Measurements from ENCODE around the gene FKBP2. TPM values are rescaled to one million over a fixed set of nuclear protein-coding genes. Genes with fewer than 3 reads are reported as not detected.

The FKBP2 gene
- total RNA-seq, 1 donor from 2014 or later: 5.3 TPM

- TF ChIP-seq CTCF (IDR thresholded peaks at IDR 0.05) (no peak), EZH2 (IDR thresholded peaks at IDR 0.05) (no peak), EZH2phosphoT487 (IDR thresholded peaks at IDR 0.05) (no peak)
- H3K4me1 ChIP-seq: peaks cover 6% of the 10 kb centered on the region
- H3K27ac ChIP-seq: no peak overlapping the region
- peak; percentile 39 for DNase-seq (ENCODE audit: low spot score)
- peak overlapping the region; percentile 97 for H3K4me3 ChIP-seq
- Mint-ChIP-seq H3K4me3 (peak overlapping the region; percentile 87), H3K4me1 (peaks cover 20% of the 10 kb centered on the region), H3K36me3 (peaks cover 10% of the 10 kb centered on the region), H3K9me3 (peaks cover 2% of the 10 kb centered on the region), H3K27me3 (ENCODE audit: insufficient read depth, low read depth) (peaks cover 30% of the 10 kb centered on the region), H3K27ac (no peak overlapping the region)
- H3K4me2 ChIP-seq: peak overlapping the region; percentile 74
- H3K79me2 ChIP-seq (ENCODE audit: low read depth): peaks cover 3% of the 10 kb centered on the region
- no peaks in the 10 kb centered on the region for H3K36me3 ChIP-seq
- peaks cover 4% of the 10 kb centered on the region for H3F3A ChIP-seq (ENCODE audit: low read depth)
- no peak overlapping the region for H3K9ac ChIP-seq
- peaks cover 27% of the 10 kb centered on the region for H3K27me3 ChIP-seq
- no peaks in the 10 kb centered on the region for H3K9me3 ChIP-seq (ENCODE audit: low read depth)
- no peak overlapping the region for H2AFZ ChIP-seq (replicated peaks)
- H4K20me1 ChIP-seq (ENCODE audit: low read depth): peaks cover 15% of the 10 kb centered on the region
Observed at GRCh38 chr11:64285885-64286800, 45.2 kb downstream of the FKBP2 start.

GRCh38 chr11:64286801-64287159 is 45.9 kb downstream of the FKBP2 start:
- peaks cover 30% of the 10 kb centered on the region for H3K27me3 Mint-ChIP-seq (ENCODE audit: insufficient read depth, low read depth)
- peaks cover 2% of the 10 kb centered on the region for H3K9me3 Mint-ChIP-seq
- peak overlapping the region; percentile 87 for H3K4me3 Mint-ChIP-seq
- Histone ChIP-seq H3K9ac (no peak overlapping the region), H3K27ac (no peak overlapping the region), H3K36me3 (no peaks in the 10 kb centered on the region), H4K20me1 (ENCODE audit: low read depth) (peaks cover 18% of the 10 kb centered on the region), H3K4me3 (no peak overlapping the region), H3K27me3 (peaks cover 34% of the 10 kb centered on the region), H3K9me3 (ENCODE audit: low read depth) (no peaks in the 10 kb centered on the region), H3F3A (ENCODE audit: low read depth) (peaks cover 4% of the 10 kb centered on the region), H3K79me2 (ENCODE audit: low read depth) (peaks cover 3% of the 10 kb centered on the region), H2AFZ (replicated peaks) (no peak overlapping the region), H3K4me1 (peaks cover 9% of the 10 kb centered on the region), H3K4me2 (no peak overlapping the region)
- H3K27ac Mint-ChIP-seq: no peak overlapping the region
- TF ChIP-seq EZH2 (IDR thresholded peaks at IDR 0.05): no peak
- TF ChIP-seq CTCF (IDR thresholded peaks at IDR 0.05): no peak
- no peak for TF ChIP-seq EZH2phosphoT487 (IDR thresholded peaks at IDR 0.05)
- peaks cover 7% of the 10 kb centered on the region for H3K36me3 Mint-ChIP-seq
- no peak for DNase-seq (ENCODE audit: low spot score)
- H3K4me1 Mint-ChIP-seq: peaks cover 20% of the 10 kb centered on the region

GRCh38 chr11:64287676-64288352 is 46.9 kb downstream of the FKBP2 start:
- no peaks in the 10 kb centered on the region for H3K36me3 ChIP-seq
- H3K4me3 ChIP-seq: no peak overlapping the region
- no peak overlapping the region for H3K9ac ChIP-seq
- no peak overlapping the region for H3K27ac Mint-ChIP-seq
- peaks cover 44% of the 10 kb centered on the region for H3K27me3 ChIP-seq
- H3K4me1 ChIP-seq: peaks cover 14% of the 10 kb centered on the region
- no peak overlapping the region for H3K27ac ChIP-seq
- TF ChIP-seq EZH2phosphoT487 (IDR thresholded peaks at IDR 0.05) (no peak), CTCF (IDR thresholded peaks at IDR 0.05) (no peak), EZH2 (IDR thresholded peaks at IDR 0.05) (no peak)
- DNase-seq (ENCODE audit: low spot score): no peak
- no peaks in the 10 kb centered on the region for H3K9me3 ChIP-seq (ENCODE audit: low read depth)
- H3K9me3 Mint-ChIP-seq: peaks cover 2% of the 10 kb centered on the region
- H3F3A ChIP-seq (ENCODE audit: low read depth): peaks cover 4% of the 10 kb centered on the region
- peaks cover 20% of the 10 kb centered on the region for H3K4me1 Mint-ChIP-seq
- H3K27me3 Mint-ChIP-seq (ENCODE audit: insufficient read depth, low read depth): peaks cover 32% of the 10 kb centered on the region
- peaks cover 3% of the 10 kb centered on the region for H3K79me2 ChIP-seq (ENCODE audit: low read depth)
- H3K36me3 Mint-ChIP-seq: peaks cover 6% of the 10 kb centered on the region
- H3K4me2 ChIP-seq: no peak overlapping the region
- H2AFZ ChIP-seq (replicated peaks): no peak overlapping the region
- peaks cover 25% of the 10 kb centered on the region for H4K20me1 ChIP-seq (ENCODE audit: low read depth)
- peak overlapping the region; percentile 27 for H3K4me3 Mint-ChIP-seq
